ENCODE data around the gene C1QB.

Gene C1QB

GRCh38 chr1:22626237-22627157 is 26.5 kb upstream of the C1QB start:
- Mint-ChIP-seq H3K4me1 (no peaks in the 10 kb centered on the region), H3K27ac (no peak overlapping the region), H3K4me3 (no peak overlapping the region), H3K27me3 (peaks cover 86% of the 10 kb centered on the region), H3K9me3 (no peaks in the 10 kb centered on the region)
- ATAC-seq (no peak), DNase-seq (no peak)

GRCh38 chr1:22627331-22627730 is 25.7 kb upstream of the C1QB start:
- Mint-ChIP-seq H3K27me3 (peaks cover 85% of the 10 kb centered on the region), H3K9me3 (no peaks in the 10 kb centered on the region), H3K4me3 (no peak overlapping the region), H3K27ac (no peak overlapping the region), H3K4me1 (no peaks in the 10 kb centered on the region)
- ATAC-seq (no peak), DNase-seq (no peak)

GRCh38 chr1:22628698-22629444 is 24.2 kb upstream of the C1QB start:
- no peaks in the 10 kb centered on the region for H3K4me1 Mint-ChIP-seq
- H3K27ac Mint-ChIP-seq, result no peak overlapping the region
- H3K4me3 Mint-ChIP-seq, result no peak overlapping the region

GRCh38 chr1:22629886-22630285 is 23.1 kb upstream of the C1QB start:
- Mint-ChIP-seq H3K27ac (no peak overlapping the region), H3K9me3 (no peaks in the 10 kb centered on the region), H3K27me3 (peaks cover 91% of the 10 kb centered on the region), H3K4me1 (no peaks in the 10 kb centered on the region), H3K4me3 (no peak overlapping the region)
- ATAC-seq (no peak), DNase-seq (no peak)

More at GRCh38 chr1:22628698-22629444, 24.2 kb upstream of the C1QB start:
- Mint-ChIP-seq H3K9me3 (no peaks in the 10 kb centered on the region), H3K27me3 (peaks cover 98% of the 10 kb centered on the region)
- no peak for ATAC-seq
- DNase-seq, result no peak

DNA sequence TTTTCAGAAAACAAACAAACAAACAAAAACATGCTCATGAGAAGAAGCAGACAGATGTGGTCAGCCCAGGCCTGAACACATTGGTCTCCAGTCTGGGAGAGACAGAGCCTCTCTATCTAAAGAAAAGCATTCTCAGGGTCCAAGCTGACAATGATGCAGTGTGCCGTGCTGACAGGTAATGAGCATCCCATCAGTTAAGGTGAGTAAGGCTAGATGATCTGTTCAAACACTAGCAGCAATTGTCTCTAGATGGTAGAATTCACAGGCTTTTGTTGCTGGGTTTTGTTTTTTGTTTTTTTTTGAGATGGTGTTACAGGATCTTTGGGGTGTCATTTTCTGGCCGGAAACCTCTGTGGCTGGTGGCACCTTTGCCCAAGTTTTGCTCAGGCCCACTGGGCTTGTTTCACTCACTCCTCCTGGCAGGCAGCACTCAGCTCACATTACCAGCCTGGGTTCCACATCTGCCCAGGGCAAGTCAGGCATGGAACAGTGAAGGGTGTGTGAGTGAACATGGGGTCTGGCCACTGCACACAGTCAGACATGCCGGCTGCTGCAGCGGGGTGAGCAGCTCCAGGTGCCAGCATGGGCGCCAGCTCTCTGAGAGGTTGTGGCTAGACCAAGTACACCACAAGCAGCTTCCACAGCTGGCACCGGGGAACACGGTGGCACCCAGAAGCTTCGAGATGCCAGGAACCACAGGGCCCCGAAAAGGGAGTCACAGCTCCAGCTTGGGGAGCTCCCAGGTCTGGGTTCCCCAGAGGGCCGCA is 19.2 kb upstream of the C1QB start:
- Mint-ChIP-seq H3K27me3 (peaks cover 60% of the 10 kb centered on the region), H3K9me3 (no peaks in the 10 kb centered on the region), H3K27ac (no peak overlapping the region), H3K4me1 (no peaks in the 10 kb centered on the region), H3K4me3 (no peak overlapping the region)
- DNase-seq (no peak), ATAC-seq (no peak)

DNA sequence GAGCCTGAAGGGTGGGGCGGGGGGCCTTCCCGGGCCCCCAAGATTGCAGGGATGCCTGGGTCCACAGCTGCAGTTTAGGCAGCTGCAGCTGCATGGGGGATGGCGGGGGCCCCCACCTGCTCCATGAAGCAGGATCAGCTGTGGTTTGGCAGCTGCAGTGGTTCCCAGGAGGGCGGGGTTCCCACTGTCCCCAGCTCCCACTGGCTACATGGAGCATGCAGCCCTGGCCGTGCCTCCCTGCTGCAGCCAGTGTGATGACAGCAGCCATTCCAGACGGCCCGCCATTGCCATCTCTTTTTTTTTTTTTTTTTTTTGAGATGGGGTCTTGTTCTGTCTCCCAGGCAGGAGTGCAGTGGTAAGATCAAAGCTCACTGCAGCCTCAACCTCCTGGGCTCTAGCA is 17.6 kb upstream of the C1QB start:
- ATAC-seq (no peak), DNase-seq (no peak)
- H3K27me3 Mint-ChIP-seq, result peaks cover 50% of the 10 kb centered on the region
- no peaks in the 10 kb centered on the region for H3K9me3 Mint-ChIP-seq
- no peak overlapping the region for H3K4me3 Mint-ChIP-seq
- H3K4me1 Mint-ChIP-seq, result no peaks in the 10 kb centered on the region
- no peak overlapping the region for H3K27ac Mint-ChIP-seq

- Mint-ChIP-seq H3K27ac (no peak within 1 kb of the TSS), H3K9me3 (no peaks in the 10 kb centered on the region), H3K27me3 (peaks cover 47% of the 10 kb centered on the region), H3K4me1 (no peaks in the 10 kb centered on the region), H3K4me3 (no peak within 1 kb of the TSS)
- DNase-seq, result no peak
- no peak for ATAC-seq
These were observed 16.7 kb upstream of the C1QB start, which contains the start of gene C1QA for GRCh38 chr1:22636353-22636752. Gene C1QA, plus strand, starts transcription at chr1:22636628. Its CDS starts 989 bp downstream, at chr1:22637617.

DNA sequence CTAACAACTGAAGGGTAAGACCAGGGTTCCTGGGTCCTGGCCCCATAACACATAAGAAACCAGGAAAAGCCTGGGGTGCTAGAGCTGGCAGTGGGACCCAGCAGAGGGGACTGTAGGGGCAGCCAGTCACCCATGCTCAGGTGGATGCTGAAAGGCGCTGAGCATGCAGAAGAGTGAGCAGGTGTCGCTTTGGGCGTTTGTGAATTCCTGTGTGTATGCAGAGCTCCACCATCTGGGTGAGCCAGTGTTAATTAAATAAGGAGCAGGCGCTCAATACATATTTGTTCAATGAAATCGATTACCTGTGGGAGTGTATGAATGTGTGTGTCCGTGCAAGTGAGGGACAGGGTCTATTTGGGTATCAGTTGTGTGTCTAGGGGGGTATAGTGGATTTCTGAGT is 16.1 kb upstream of the C1QB start:
- Mint-ChIP-seq H3K4me3 (no peak overlapping the region), H3K27ac (no peak overlapping the region), H3K9me3 (no peaks in the 10 kb centered on the region), H3K27me3 (peaks cover 47% of the 10 kb centered on the region), H3K4me1 (no peaks in the 10 kb centered on the region)
- DNase-seq, result no peak
- no peak for ATAC-seq

- H3K9me3 Mint-ChIP-seq, result no peaks in the 10 kb centered on the region
- H3K4me1 Mint-ChIP-seq, result no peaks in the 10 kb centered on the region
- H3K4me3 Mint-ChIP-seq, result no peak overlapping the region
- H3K27me3 Mint-ChIP-seq, result peaks cover 45% of the 10 kb centered on the region
- ATAC-seq, result no peak
- DNase-seq, result no peak
- H3K27ac Mint-ChIP-seq, result no peak overlapping the region
These were observed 15.1 kb upstream of the C1QB start for GRCh38 chr1:22637907-22638445.

GRCh38 chr1:22638476-22639234 is 14.4 kb upstream of the C1QB start:
- DNase-seq (no peak), ATAC-seq (no peak)
- Mint-ChIP-seq H3K4me1 (no peaks in the 10 kb centered on the region), H3K9me3 (no peaks in the 10 kb centered on the region), H3K4me3 (no peak overlapping the region), H3K27me3 (peaks cover 45% of the 10 kb centered on the region), H3K27ac (no peak overlapping the region)

DNA sequence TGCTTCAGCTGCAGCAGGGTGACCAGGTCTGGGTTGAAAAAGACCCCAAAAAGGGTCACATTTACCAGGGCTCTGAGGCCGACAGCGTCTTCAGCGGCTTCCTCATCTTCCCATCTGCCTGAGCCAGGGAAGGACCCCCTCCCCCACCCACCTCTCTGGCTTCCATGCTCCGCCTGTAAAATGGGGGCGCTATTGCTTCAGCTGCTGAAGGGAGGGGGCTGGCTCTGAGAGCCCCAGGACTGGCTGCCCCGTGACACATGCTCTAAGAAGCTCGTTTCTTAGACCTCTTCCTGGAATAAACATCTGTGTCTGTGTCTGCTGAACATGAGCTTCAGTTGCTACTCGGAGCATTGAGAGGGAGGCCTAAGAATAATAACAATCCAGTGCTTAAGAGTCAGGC is 13.8 kb upstream of the C1QB start:
- Mint-ChIP-seq H3K27me3 (peaks cover 39% of the 10 kb centered on the region), H3K9me3 (no peaks in the 10 kb centered on the region), H3K4me3 (no peak overlapping the region), H3K27ac (no peak overlapping the region), H3K4me1 (no peaks in the 10 kb centered on the region)
- ATAC-seq (no peak), DNase-seq (no peak)

GRCh38 chr1:22641247-22641646 is 11.8 kb upstream of the C1QB start:
- H3K4me3 Mint-ChIP-seq, result no peak overlapping the region
- no peaks in the 10 kb centered on the region for H3K9me3 Mint-ChIP-seq
- no peaks in the 10 kb centered on the region for H3K4me1 Mint-ChIP-seq
- DNase-seq (no peak), ATAC-seq (no peak)
- H3K27ac Mint-ChIP-seq, result no peak overlapping the region
- peaks cover 46% of the 10 kb centered on the region for H3K27me3 Mint-ChIP-seq

DNA sequence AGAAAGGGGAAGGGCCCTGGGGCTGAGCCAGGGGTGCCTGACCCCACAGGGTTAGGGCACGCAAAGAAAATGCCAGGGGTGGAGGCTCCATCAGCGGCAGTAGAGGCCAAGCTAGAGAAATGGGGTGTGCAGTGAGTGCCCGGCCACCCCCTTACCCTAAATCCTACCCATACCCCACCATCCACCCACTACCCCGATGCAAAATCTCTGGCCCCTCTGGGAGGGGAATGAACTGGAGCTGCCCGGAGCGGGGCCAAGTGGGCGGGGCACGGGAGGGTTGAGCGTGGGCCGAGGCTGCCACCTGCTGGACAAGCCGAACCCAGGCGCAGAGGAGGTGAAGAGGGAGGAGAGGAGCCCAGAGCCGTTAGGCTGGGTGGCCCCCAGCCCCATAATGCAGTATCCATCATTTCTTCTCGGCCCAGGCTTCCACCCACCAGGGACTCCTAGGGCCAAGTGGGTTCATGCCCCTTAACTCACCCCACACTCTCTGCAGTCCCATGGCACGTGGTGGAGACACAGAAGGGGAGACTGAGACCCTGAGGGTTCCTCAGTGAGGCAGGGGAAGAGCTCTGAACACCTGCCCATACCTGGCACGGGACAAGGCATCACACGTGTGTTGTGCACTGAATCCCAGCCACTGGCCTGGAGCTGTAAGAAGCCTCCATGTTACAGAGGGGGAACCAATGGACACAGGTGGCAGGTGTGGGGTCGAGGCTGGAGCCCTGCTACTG is 11.0 kb upstream of the C1QB start:
- H3K4me3 Mint-ChIP-seq, result no peak overlapping the region
- no peak overlapping the region for H3K27ac Mint-ChIP-seq
- DNase-seq (peak; percentile 67 to 68), ATAC-seq (peak; percentile 84)
- H3K4me1 Mint-ChIP-seq, result no peaks in the 10 kb centered on the region
- H3K27me3 Mint-ChIP-seq, result peaks cover 42% of the 10 kb centered on the region
- H3K9me3 Mint-ChIP-seq, result no peaks in the 10 kb centered on the region

- DNase-seq (no peak), ATAC-seq (no peak)
- peaks cover 42% of the 10 kb centered on the region for H3K27me3 Mint-ChIP-seq
- no peak within 1 kb of the TSS for H3K27ac Mint-ChIP-seq
- H3K9me3 Mint-ChIP-seq, result no peaks in the 10 kb centered on the region
- no peaks in the 10 kb centered on the region for H3K4me1 Mint-ChIP-seq
- no peak within 1 kb of the TSS for H3K4me3 Mint-ChIP-seq
These were observed 9.7 kb upstream of the C1QB start, which contains the start of gene C1QC for GRCh38 chr1:22643381-22643780. Gene C1QC, plus strand, starts transcription at chr1:22643633. Its CDS starts 391 bp downstream, at chr1:22644024.

All from stimulated activated naive CD8-positive, alpha-beta T cell treated with anti-CD3 and anti-CD28 coated beads, Interleukin-15, amount 100 ng/mL, for 72 hours (primary cell).